Muscle layer of duodenum (tissue), 2 donors: Measurements from ENCODE around the gene NMRK1.

Source experiments
- H3K27ac ChIP-seq: one replicate; pipeline ENCODE4 v1.7.0; 2013; ENCODE audit warnings: mild to moderate bottlenecking, low read length
- H3K27me3 ChIP-seq: one replicate; pipeline ENCODE4 v1.7.0; 2013; ENCODE audit warnings: low read depth, mild to moderate bottlenecking, control low read depth, low read length
- H3K36me3 ChIP-seq, 2 donors: one replicate each; pipeline ENCODE4 v1.7.0; 2013; ENCODE audit warnings: low read length in 2 of 2, control low read depth in 1 of 2, mild to moderate bottlenecking in 1 of 2; ENCODE audit not compliant: insufficient read depth in 2 of 2, control insufficient read depth in 1 of 2
- H3K4me1 ChIP-seq, 2 donors: one replicate each; pipeline ENCODE4 v1.7.0; 2013; ENCODE audit warnings: low read length in 2 of 2, mild to moderate bottlenecking in 2 of 2, control low read depth in 1 of 2, moderate library complexity in 1 of 2; ENCODE audit not compliant: insufficient read depth in 2 of 2, control insufficient read depth in 1 of 2
- H3K4me3 ChIP-seq, 2 donors: one replicate each; pipeline ENCODE4 v1.7.0; 2013; ENCODE audit warnings: low read length in 2 of 2, low read depth in 1 of 2, mild to moderate bottlenecking in 1 of 2
- H3K9me3 ChIP-seq, 2 donors: one replicate each; pipeline ENCODE4 v1.7.0; 2013; ENCODE audit warnings: low read length in 2 of 2, control low read depth in 1 of 2, mild to moderate bottlenecking in 1 of 2; ENCODE audit not compliant: control insufficient read depth in 1 of 2
- donor health status: healthy.

NMRK1 gene

GRCh38 chr9:75101004-75101588 is 13.1 kb upstream of the NMRK1 start:
- Histone ChIP-seq H3K27ac (no peak overlapping the region), H3K9me3 (no peaks in the 10 kb centered on the region), H3K27me3 (no peaks in the 10 kb centered on the region), H3K4me1 (peaks cover 0 to 3% of the 10 kb centered on the region in 2 donors), H3K36me3 (no peaks in the 10 kb centered on the region), H3K4me3 (no peak overlapping the region)

- Histone ChIP-seq H3K4me3 (no peak overlapping the region), H3K36me3 (no peaks in the 10 kb centered on the region), H3K4me1 (peaks cover 3 to 6% of the 10 kb centered on the region in 2 donors), H3K27ac (no peak overlapping the region), H3K27me3 (no peaks in the 10 kb centered on the region), H3K9me3 (no peaks in the 10 kb centered on the region)
Observed at GRCh38 chr9:75096796-75097195, 8.8 kb upstream of the NMRK1 start.

GRCh38 chr9:75092766-75093165 is 4.8 kb upstream of the NMRK1 start:
- Histone ChIP-seq H3K27me3 (no peaks in the 10 kb centered on the region), H3K9me3 (no peaks in the 10 kb centered on the region), H3K27ac (no peak overlapping the region), H3K36me3 (no peaks in the 10 kb centered on the region), H3K4me1 (peaks cover 6 to 19% of the 10 kb centered on the region in 2 donors), H3K4me3 (no peak overlapping the region)

- no peaks in the 10 kb centered on the region for H3K27me3 ChIP-seq
- peak overlapping the region in 1 of 2 donors; percentile 88 for H3K4me3 ChIP-seq
- H3K4me1 ChIP-seq = peaks cover 14 to 30% of the 10 kb centered on the region in 2 donors
- H3K27ac ChIP-seq = no peak overlapping the region
- no peaks in the 10 kb centered on the region for H3K9me3 ChIP-seq
- no peaks in the 10 kb centered on the region for H3K36me3 ChIP-seq
Observed at GRCh38 chr9:75090579-75090978, 2.6 kb upstream of the NMRK1 start.

- Histone ChIP-seq H3K27ac (peak overlapping the region; percentile 82), H3K27me3 (no peaks in the 10 kb centered on the region), H3K4me1 (peaks cover 19 to 30% of the 10 kb centered on the region in 2 donors), H3K4me3 (peak overlapping the region; percentile 86 to 88), H3K36me3 (no peaks in the 10 kb centered on the region), H3K9me3 (no peaks in the 10 kb centered on the region)
Observed at GRCh38 chr9:75089373-75089766, 1.4 kb upstream of the NMRK1 start.

GRCh38 chr9:75088646-75089372 is 854 bp upstream of the NMRK1 start:
- no peaks in the 10 kb centered on the region for H3K27me3 ChIP-seq
- no peaks in the 10 kb centered on the region for H3K9me3 ChIP-seq
- peak overlapping the region; percentile 86 to 88 for H3K4me3 ChIP-seq
- H3K36me3 ChIP-seq = no peaks in the 10 kb centered on the region
- H3K27ac ChIP-seq = peak overlapping the region; percentile 82
- peaks cover 18 to 30% of the 10 kb centered on the region in 2 donors for H3K4me1 ChIP-seq

- peak overlapping the region; percentile 74 to 88 for H3K4me3 ChIP-seq
- H3K4me1 ChIP-seq = peaks cover 13 to 30% of the 10 kb centered on the region in 2 donors
Observed at GRCh38 chr9:75087289-75087823, 599 bp downstream of the NMRK1 start.

GRCh38 chr9:75086541-75087288 is 1.2 kb downstream of the NMRK1 start:
- H3K27me3 ChIP-seq = no peaks in the 10 kb centered on the region
- H3K9me3 ChIP-seq = no peaks in the 10 kb centered on the region
- peaks cover 0 to 2% of the 10 kb centered on the region in 2 donors for H3K36me3 ChIP-seq
- peaks cover 13 to 30% of the 10 kb centered on the region in 2 donors for H3K4me1 ChIP-seq
- H3K4me3 ChIP-seq = peak overlapping the region; percentile 74 to 88
- peak overlapping the region; percentile 88 for H3K27ac ChIP-seq

More at GRCh38 chr9:75087289-75087823, 599 bp downstream of the NMRK1 start:
- Histone ChIP-seq H3K9me3 (no peaks in the 10 kb centered on the region), H3K27ac (peak overlapping the region; percentile 88), H3K36me3 (no peaks in the 10 kb centered on the region), H3K27me3 (no peaks in the 10 kb centered on the region)

- Histone ChIP-seq H3K27ac (no peak overlapping the region), H3K36me3 (peaks cover 0 to 12% of the 10 kb centered on the region in 2 donors), H3K27me3 (no peaks in the 10 kb centered on the region), H3K4me3 (no peak overlapping the region), H3K9me3 (no peaks in the 10 kb centered on the region), H3K4me1 (peaks cover 13 to 21% of the 10 kb centered on the region in 2 donors)
Observed at GRCh38 chr9:75085640-75086039, 2.3 kb downstream of the NMRK1 start.

- Histone ChIP-seq H3K27ac (no peak overlapping the region), H3K4me1 (peaks cover 12 to 13% of the 10 kb centered on the region in 2 donors), H3K36me3 (peaks cover 0 to 18% of the 10 kb centered on the region in 2 donors)
Observed at GRCh38 chr9:75084081-75084672, 3.8 kb downstream of the NMRK1 start.

More at GRCh38 chr9:75084081-75084672, 3.8 kb downstream of the NMRK1 start:
- H3K4me3 ChIP-seq = no peak overlapping the region
- no peaks in the 10 kb centered on the region for H3K27me3 ChIP-seq
- no peaks in the 10 kb centered on the region for H3K9me3 ChIP-seq
